Natural killer cell (primary cell): ENCODE data around the gene SH3BP5. TPM values are rescaled to one million over a fixed set of nuclear protein-coding genes. Genes with fewer than 3 reads are reported as not detected.

ENCODE experiments used
- ATAC-seq, 3 donors: fragments of 150-1000 bp in 2 of 3; fragments of 200-7000 bp in 1 of 3; cut with Tn5 transposase; 1 replicate in 1 of 3; 2 replicates in 2 of 3; pipeline ENCODE4 v1.10.0; 2021; ENCODE audit warnings: mild to moderate bottlenecking in 2 of 3, moderate library complexity in 2 of 3
- DNase-seq, 2 donors: peaks; one replicate each; pipeline versions ENCODE4 v3.0.0 to v3.0.0-alpha.2; 2013 to 2021; ENCODE audit warnings: mixed read lengths in 1 of 2
- H3K27ac ChIP-seq: one replicate; pipeline ENCODE4 v1.5.1; 2013; ENCODE audit warnings: mild to moderate bottlenecking, low read length
- H3K27me3 ChIP-seq: one replicate; pipeline ENCODE4 v1.6.1; 2013; ENCODE audit warnings: low read length; ENCODE audit not compliant: control insufficient read depth, insufficient read depth
- H3K36me3 ChIP-seq: one replicate; pipeline ENCODE4 v1.6.1; 2013; ENCODE audit warnings: low read length; ENCODE audit not compliant: control insufficient read depth, insufficient read depth
- H3K4me1 ChIP-seq: one replicate; pipeline ENCODE4 v1.6.1; 2013; ENCODE audit warnings: low read length; ENCODE audit not compliant: control insufficient read depth, insufficient read depth
- H3K4me3 ChIP-seq: one replicate; pipeline ENCODE4 v1.5.1; 2013; ENCODE audit warnings: low read length
- H3K9me3 ChIP-seq: one replicate; pipeline ENCODE4 v1.6.1; 2013; ENCODE audit warnings: low read length; ENCODE audit not compliant: control insufficient read depth, insufficient read depth
- H3K27ac Mint-ChIP-seq, 2 donors: one replicate each; pipeline ENCODE4 v1.8.0; 2022; ENCODE audit warnings: mild to moderate bottlenecking in 2 of 2, mixed read lengths in 2 of 2, moderate library complexity in 1 of 2
- H3K27me3 Mint-ChIP-seq, 2 donors: one replicate each; pipeline ENCODE4 v1.8.0; 2022; ENCODE audit warnings: low read depth in 2 of 2, mixed read lengths in 2 of 2
- H3K36me3 Mint-ChIP-seq: one replicate; pipeline ENCODE4 v1.8.0; 2022; ENCODE audit warnings: mixed read lengths
- H3K4me1 Mint-ChIP-seq, 2 donors: one replicate each; pipeline ENCODE4 v1.8.0; 2022; ENCODE audit warnings: mixed read lengths in 2 of 2
- H3K4me3 Mint-ChIP-seq: one replicate; pipeline ENCODE4 v1.8.0; 2022; ENCODE audit warnings: mild to moderate bottlenecking, moderate library complexity, mixed read lengths
- H3K9me3 Mint-ChIP-seq, 2 donors: one replicate each; pipeline ENCODE4 v1.8.0; 2022; ENCODE audit warnings: mixed read lengths in 2 of 2
- CTCF ChIP-seq: fragments of 200-600 bp; IDR thresholded peaks from one replicate; pipeline ENCODE4 v1.8.0; 2022; ENCODE audit warnings: antibody characterized with exemption
- WGBS: methylation state at CpG from one replicate; pipeline ENCODE4 v1.1.7; 2013; ENCODE audit warnings: missing lambda C conversion rate; ENCODE audit not compliant: insufficient coverage; 5-methylcytosine and 5-hydroxymethylcytosine counted together
- intact Hi-C: fragments of 100-400 bp; cut with micrococcal nuclease; formaldehyde crosslinking; loops from one replicate; pipeline ENCODE4 v1.14.2; 2022
- total RNA-seq, 4 donors: library from RNA; stranded (reverse); fragments of 120-200 nt in 1 of 4; gene quantifications; one replicate each; pipeline versions ENCODE4 v1.2.3 to v1.2.4, GENCODE V29; 2013 to 2022

The SH3BP5 gene
- total RNA-seq, 3 donors from 2014 or later (not counting 1 experiment from before 2014, with no cell fraction given) = 89.4 to 129 (median 91.0) TPM

DNA sequence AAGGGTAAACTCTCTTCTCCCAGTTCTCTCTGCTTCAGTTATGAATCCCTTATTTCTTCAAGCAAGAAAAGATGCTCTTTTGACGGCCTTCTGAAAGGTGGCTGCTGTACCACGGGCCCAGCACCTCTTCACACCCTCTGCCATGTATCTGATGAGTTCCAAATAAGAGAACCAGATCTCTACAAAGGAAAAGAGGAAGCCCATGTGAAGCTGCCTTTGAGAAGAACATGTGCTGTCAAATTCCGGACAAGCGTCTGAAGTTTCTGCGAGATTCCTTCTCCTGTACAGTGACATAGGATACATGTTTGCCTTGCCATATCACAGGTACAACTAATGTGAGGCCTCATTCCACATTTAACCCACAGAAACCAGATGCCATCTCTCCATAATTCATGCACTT lies 59.2 kb downstream of the SH3BP5 start:
- intact Hi-C loops = no loop called here
- no peak for DNase-seq
- Mint-ChIP-seq H3K27me3 (no peaks in the 10 kb centered on the region), H3K4me1 (peaks cover 88 to 89% of the 10 kb centered on the region in 2 donors), H3K4me3 (peak overlapping the region; percentile 29), H3K9me3 (no peaks in the 10 kb centered on the region), H3K36me3 (no peaks in the 10 kb centered on the region), H3K27ac (peak overlapping the region; percentile 92 to 98)
- H3K36me3 ChIP-seq = peaks cover 19% of the 10 kb centered on the region
- H3K4me1 ChIP-seq = peaks cover 97% of the 10 kb centered on the region
- WGBS = 63% methylated on average over 5 of the region's 5 CpGs
- TF ChIP-seq CTCF = no peak
- ATAC-seq = no peak
- H3K27ac ChIP-seq = peak overlapping the region; percentile 41
- H3K27me3 ChIP-seq = no peaks in the 10 kb centered on the region
- H3K9me3 ChIP-seq = no peaks in the 10 kb centered on the region
- no peak overlapping the region for H3K4me3 ChIP-seq

DNA sequence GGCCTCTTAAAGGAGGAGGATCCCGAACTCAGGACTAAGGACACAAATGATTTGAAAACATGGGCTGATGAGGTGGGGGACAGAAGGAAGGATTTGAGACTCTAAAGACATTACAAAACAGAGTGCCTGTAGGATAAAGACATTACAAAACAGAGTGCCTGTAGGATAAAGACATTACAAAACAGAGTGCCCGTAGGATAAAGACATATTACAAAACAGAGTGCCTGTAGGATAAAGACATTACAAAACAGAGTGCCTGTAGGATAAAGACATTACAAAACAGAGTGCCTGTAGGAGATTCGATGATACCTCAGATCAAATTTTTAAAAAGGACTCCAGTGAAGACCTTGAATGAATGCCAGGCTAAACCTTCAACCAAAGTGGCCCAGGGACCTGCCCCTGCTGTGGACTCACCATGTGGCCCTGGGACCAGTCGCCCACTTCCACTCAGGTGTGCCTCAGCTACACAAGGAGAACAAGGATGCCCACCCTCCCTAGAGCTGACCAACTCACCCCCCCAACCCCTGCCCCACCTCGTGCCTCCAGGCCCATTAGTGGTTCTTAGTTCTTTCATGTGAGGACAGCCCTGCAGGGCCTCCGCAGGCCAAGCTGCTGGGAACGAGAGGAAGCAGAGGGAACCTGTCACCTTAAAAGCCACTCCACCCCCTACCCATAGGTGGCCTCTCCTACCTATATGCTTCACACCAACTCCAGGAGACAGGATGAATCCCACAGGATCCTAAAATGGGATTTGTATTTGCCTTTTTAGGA lies 59.8 kb downstream of the SH3BP5 start:
- no peak overlapping the region for H3K4me3 ChIP-seq
- Mint-ChIP-seq H3K27ac (peak overlapping the region; percentile 92 to 98), H3K4me1 (peaks cover 88 to 89% of the 10 kb centered on the region in 2 donors), H3K27me3 (no peaks in the 10 kb centered on the region), H3K4me3 (peak overlapping the region; percentile 91), H3K9me3 (no peaks in the 10 kb centered on the region), H3K36me3 (no peaks in the 10 kb centered on the region)
- no peak for ATAC-seq
- no peak for TF ChIP-seq CTCF
- no peaks in the 10 kb centered on the region for H3K27me3 ChIP-seq
- H3K9me3 ChIP-seq = no peaks in the 10 kb centered on the region
- WGBS = 68% methylated on average over 7 of the region's 7 CpGs
- peaks cover 97% of the 10 kb centered on the region for H3K4me1 ChIP-seq
- peak in 1 of 2 donors; percentile 40 for DNase-seq
- intact Hi-C loops = no loop called here
- peak overlapping the region; percentile 89 for H3K27ac ChIP-seq
- H3K36me3 ChIP-seq = peaks cover 22% of the 10 kb centered on the region

GRCh38 chr3:15271785-15272381 lies 60.5 kb downstream of the SH3BP5 start:
- under 1% methylated on average over 14 of the region's 14 CpGs for WGBS
- H3K4me3 ChIP-seq = no peak overlapping the region
- peaks cover 84 to 89% of the 10 kb centered on the region in 2 donors for H3K4me1 Mint-ChIP-seq

More at GRCh38 chr3:15271785-15272381, 60.5 kb downstream of the SH3BP5 start:
- no peaks in the 10 kb centered on the region for H3K9me3 ChIP-seq
- H3K9me3 Mint-ChIP-seq = no peaks in the 10 kb centered on the region
- peak overlapping the region; percentile 89 for H3K27ac ChIP-seq
- H3K36me3 ChIP-seq = peaks cover 25% of the 10 kb centered on the region
- peaks cover 98% of the 10 kb centered on the region for H3K4me1 ChIP-seq
- no peaks in the 10 kb centered on the region for H3K27me3 ChIP-seq
- peak; percentile 68 to 96 for DNase-seq
- TF ChIP-seq CTCF = no peak
- no peaks in the 10 kb centered on the region for H3K36me3 Mint-ChIP-seq
- H3K27me3 Mint-ChIP-seq = no peaks in the 10 kb centered on the region
- intact Hi-C loops = no loop called here
- H3K4me3 Mint-ChIP-seq = peak overlapping the region; percentile 91
- ATAC-seq = peak; percentile 46 to 80 (median 75)
- peak overlapping the region; percentile 92 to 98 for H3K27ac Mint-ChIP-seq
